B cell (primary cell): ENCODE results near the gene TTLL5. TPM values are rescaled to one million over a fixed set of nuclear protein-coding genes. Genes with fewer than 3 reads are reported as not detected.

ENCODE experiments used
- ATAC-seq: fragments of 200-7000 bp; cut with Tn5 transposase; one replicate; pipeline ENCODE4 v1.10.0; 2021; ENCODE audit warnings: low read depth, mild to moderate bottlenecking, moderate number of reproducible peaks, moderate library complexity
- CTCF ChIA-PET: fragments of 350-600 bp; sonication (Branson Sonifier 250); formaldehyde crosslinking; loops from one replicate; lab custom pipeline; 2021; ENCODE audit warnings: antibody characterized with exemption, inconsistent platforms; lab: Charles Lee
- POLR2A ChIA-PET: fragments of 350-600 bp; sonication (Branson Sonifier 250); formaldehyde crosslinking; loops from one replicate; lab custom pipeline; 2021; ENCODE audit warnings: antibody characterized with exemption; lab: Charles Lee
- DNase-seq: peaks from one replicate; pipeline ENCODE4 v3.0.0; 2013
- H2AFZ ChIP-seq: 2 replicates; pipeline ENCODE4 v1.6.1; 2012; ENCODE audit warnings: mild to moderate bottlenecking, low read depth, low read length; ENCODE audit not compliant: insufficient read depth, poor library complexity, severe bottlenecking
- H3K27ac ChIP-seq, 2 donors: 1 replicate in 1 of 2; 2 replicates in 1 of 2; pipeline ENCODE4 v1.5.1; 2012 to 2013; ENCODE audit warnings: low read length in 2 of 2, mild to moderate bottlenecking in 2 of 2, moderate library complexity in 1 of 2
- H3K27me3 ChIP-seq, 4 experiments: fragments of 200-600 bp in 1 of 4; sonication (generic) in 1 of 4; replicated peaks in 1 of 4; 1 replicate in 2 of 4; 2 replicates in 2 of 4; pipeline versions ENCODE4 v1.6.1 to v1.7.0; 2013 to 2016; ENCODE audit warnings: low read length in 3 of 4, mild to moderate bottlenecking in 2 of 4, mixed read lengths in 1 of 4, moderate library complexity in 1 of 4; ENCODE audit not compliant: insufficient read depth in 4 of 4, control insufficient read depth in 3 of 4; ENCODE audit errors: control extremely low read depth in 1 of 4
- H3K36me3 ChIP-seq, 2 experiments: replicated peaks in 1 of 2; 1 replicate in 1 of 2; 2 replicates in 1 of 2; pipeline versions ENCODE4 v1.6.1 to v1.7.1; 2013; ENCODE audit warnings: low read length in 1 of 2; ENCODE audit not compliant: insufficient read depth in 2 of 2, control insufficient read depth in 1 of 2; ENCODE audit errors: control extremely low read depth in 1 of 2, extremely low read depth in 1 of 2
- H3K4me1 ChIP-seq, 2 donors: fragments of 200-600 bp in 1 of 2; sonication (generic) in 1 of 2; 1 replicate in 1 of 2; 2 replicates in 1 of 2; pipeline versions ENCODE4 v1.5.1 to v1.6.1; 2013 to 2017; ENCODE audit warnings: low read length in 2 of 2; ENCODE audit not compliant: control insufficient read depth in 2 of 2, insufficient read depth in 2 of 2
- H3K4me2 ChIP-seq: replicated peaks from 2 replicates; pipeline ENCODE3; 2012; ENCODE audit warnings: mild to moderate bottlenecking, low read depth, low read length; ENCODE audit not compliant: poor library complexity, severe bottlenecking
- H3K4me3 ChIP-seq, 5 experiments: fragments of 200-600 bp in 1 of 5; sonication (generic) in 1 of 5; 1 replicate in 3 of 5; 2 replicates in 2 of 5; pipeline versions ENCODE4 v1.5.1 to v1.7.0; 2011 to 2016; ENCODE audit warnings: low read length in 4 of 5, mild to moderate bottlenecking in 4 of 5, low read depth in 2 of 5, control low read depth in 1 of 5, moderate library complexity in 1 of 5; ENCODE audit not compliant: insufficient read depth in 1 of 5; ENCODE audit errors: control extremely low read depth in 1 of 5, extremely low read depth in 1 of 5
- H3K79me2 ChIP-seq: fragments of 200-600 bp; sonication (generic); one replicate; pipeline ENCODE4 v1.6.0; 2016; ENCODE audit warnings: low read length; ENCODE audit not compliant: control insufficient read depth, insufficient read depth
- H3K9ac ChIP-seq: fragments of 200-600 bp; sonication (generic); 2 replicates; pipeline ENCODE4 v1.6.1; 2017; ENCODE audit warnings: mild to moderate bottlenecking, low read length, moderate library complexity
- H3K9me3 ChIP-seq, 3 donors: one replicate each; pipeline versions ENCODE4 v1.6.1 to v1.7.1; 2013; ENCODE audit warnings: low read length in 2 of 3; ENCODE audit not compliant: control insufficient read depth in 2 of 3, insufficient read depth in 1 of 3; ENCODE audit errors: control extremely low read depth in 1 of 3
- H4K20me1 ChIP-seq: 2 replicates; pipeline ENCODE4 v1.6.0; 2012; ENCODE audit warnings: mild to moderate bottlenecking, low read length; ENCODE audit not compliant: insufficient read depth, control insufficient read depth, poor library complexity, severe bottlenecking
- H3K27ac Mint-ChIP-seq: one replicate; pipeline ENCODE4 v1.8.0; 2021; ENCODE audit warnings: mixed read lengths
- H3K27me3 Mint-ChIP-seq: one replicate; pipeline ENCODE4 v1.8.0; 2021; ENCODE audit warnings: mixed read lengths
- H3K4me1 Mint-ChIP-seq: one replicate; pipeline ENCODE4 v1.8.0; 2021; ENCODE audit warnings: mixed read lengths
- H3K4me3 Mint-ChIP-seq: one replicate; pipeline ENCODE4 v1.8.0; 2021; ENCODE audit warnings: mixed read lengths
- H3K9me3 Mint-ChIP-seq: one replicate; pipeline ENCODE4 v1.8.0; 2022; ENCODE audit warnings: mixed read lengths; ENCODE audit not compliant: insufficient read depth
- CTCF ChIP-seq: fragments of 200-600 bp; IDR thresholded peaks from one replicate; pipeline ENCODE4 v1.8.0; 2022; ENCODE audit warnings: antibody characterized with exemption, mild to moderate bottlenecking
- EZH2 ChIP-seq: IDR thresholded peaks from 2 replicates; pipeline ENCODE4 v1.6.1; 2012; ENCODE audit warnings: borderline replicate concordance, low read depth, mild to moderate bottlenecking, moderate library complexity, low read length; ENCODE audit not compliant: insufficient read depth, poor library complexity, severe bottlenecking
- WGBS: methylation state at CpG from one replicate; pipeline ENCODE4 v1.1.5; 2013; ENCODE audit warnings: missing lambda C conversion rate; ENCODE audit not compliant: insufficient coverage; 5-methylcytosine and 5-hydroxymethylcytosine counted together
- intact Hi-C: fragments of 100-400 bp; cut with micrococcal nuclease; formaldehyde crosslinking; loops from one replicate; pipeline ENCODE4 v1.10.0; 2022
- polyA plus RNA-seq: library from polyadenylated mRNA; depleted of rRNA; stranded (reverse); fragments of >200 nt; gene quantifications from 2 replicates; pipeline ENCODE4 v1.2.3, GENCODE V29; 2012
- total RNA-seq, 2 donors: library from RNA; stranded (reverse); fragments of 120-200 nt in 1 of 2; gene quantifications; 1 replicate in 1 of 2; 2 replicates in 1 of 2; pipeline versions ENCODE4 v1.2.3 to v1.2.4, GENCODE V29; 2013 to 2022

Gene TTLL5
- total and polyA plus RNA-seq, 2 donors (not counting 1 experiment from before 2014, with no cell fraction given) = 10.9 to 50.9 TPM

DNA sequence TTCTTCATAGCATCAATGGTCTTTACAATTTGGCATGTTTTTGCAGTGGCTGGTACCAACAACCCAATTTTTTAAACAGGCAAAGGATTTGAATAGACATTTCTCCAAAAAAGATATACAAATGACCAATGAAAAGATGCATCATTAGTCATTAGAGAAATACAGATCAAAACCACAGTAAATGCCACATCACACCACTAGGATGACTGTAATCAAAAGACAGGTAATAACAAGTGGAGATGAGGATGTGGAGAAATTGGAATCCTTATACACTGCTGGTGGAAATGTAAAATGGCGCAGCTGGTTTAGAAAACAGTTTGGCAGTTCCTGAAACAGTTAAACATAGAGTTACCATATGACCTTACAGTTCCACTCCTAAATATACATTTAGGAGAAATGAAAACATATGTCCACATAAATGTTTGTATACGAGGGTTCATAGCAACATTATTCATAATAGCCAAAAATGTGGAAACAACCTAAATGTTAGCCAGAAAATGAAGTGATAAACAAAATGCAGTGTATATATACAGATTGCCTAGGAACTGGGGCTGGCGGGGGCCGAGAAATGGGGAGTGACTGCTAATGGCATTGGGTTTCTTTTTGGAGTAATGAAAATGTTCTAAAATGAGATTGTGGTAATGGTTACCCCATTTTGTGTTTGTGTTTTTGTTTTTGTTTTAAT is 265.5 kb downstream of the TTLL5 start:
- H3K79me2 ChIP-seq = no peaks in the 10 kb centered on the region
- ChIA-PET CTCF (no interaction called here), POLR2A (no interaction called here)
- ATAC-seq (no peak), DNase-seq (no peak)
- no peak overlapping the region for H2AFZ ChIP-seq
- no peak overlapping the region for H3K4me3 Mint-ChIP-seq
- no peak overlapping the region for H3K4me3 ChIP-seq
- no peaks in the 10 kb centered on the region for H4K20me1 ChIP-seq
- no peak overlapping the region for H3K4me2 ChIP-seq
- intact Hi-C loops = no loop called here
- no peaks in the 10 kb centered on the region for H3K9me3 Mint-ChIP-seq
- H3K27me3 Mint-ChIP-seq = no peaks in the 10 kb centered on the region
- no peak for TF ChIP-seq CTCF
- no peak for TF ChIP-seq EZH2
- no peak overlapping the region for H3K27ac Mint-ChIP-seq
- no peaks in the 10 kb centered on the region for H3K27me3 ChIP-seq
- H3K9me3 ChIP-seq = no peaks in the 10 kb centered on the region
- no peak overlapping the region for H3K9ac ChIP-seq
- no peaks in the 10 kb centered on the region for H3K36me3 ChIP-seq
- no peaks in the 10 kb centered on the region for H3K4me1 ChIP-seq
- H3K27ac ChIP-seq = no peak overlapping the region
- 100% methylated on average over 2 of the region's 4 CpGs for WGBS
- H3K4me1 Mint-ChIP-seq = no peaks in the 10 kb centered on the region

DNA sequence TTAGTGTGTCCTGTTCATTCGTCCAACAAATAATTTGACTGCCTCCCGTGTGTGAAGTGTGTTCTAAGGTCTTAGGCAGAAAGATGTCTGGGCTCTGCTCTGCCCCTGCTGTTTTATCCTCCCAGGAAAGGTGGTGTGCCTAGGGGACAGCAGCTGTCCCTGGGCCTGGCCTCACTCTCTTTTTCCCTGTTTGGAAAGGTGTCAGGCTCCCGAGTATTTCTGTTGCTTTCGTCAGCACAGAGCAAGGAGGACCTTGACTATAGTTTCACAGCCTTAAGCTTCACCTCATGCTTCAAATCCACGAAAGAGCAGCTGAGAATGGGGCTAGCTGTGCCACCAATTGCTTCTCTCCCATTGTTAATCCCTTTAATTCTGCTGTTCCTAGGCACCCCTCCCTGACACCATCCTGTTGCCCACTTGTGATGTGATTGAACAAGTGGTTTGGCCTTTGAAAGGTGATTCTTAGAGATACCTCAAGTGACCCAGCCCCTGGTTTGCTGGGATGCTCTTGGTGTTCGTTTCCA is 266.6 kb downstream of the TTLL5 start:
- Histone ChIP-seq H3K4me2 (no peak overlapping the region), H2AFZ (no peak overlapping the region), H3K9ac (no peak overlapping the region), H3K27me3 (no peaks in the 10 kb centered on the region), H3K4me3 (no peak overlapping the region), H3K36me3 (no peaks in the 10 kb centered on the region), H4K20me1 (no peaks in the 10 kb centered on the region), H3K4me1 (no peaks in the 10 kb centered on the region), H3K27ac (no peak overlapping the region), H3K79me2 (no peaks in the 10 kb centered on the region), H3K9me3 (no peaks in the 10 kb centered on the region)
- ATAC-seq (no peak), DNase-seq (no peak)
- 80% methylated on average over 6 of the region's 6 CpGs for WGBS
- no peak overlapping the region for H3K27ac Mint-ChIP-seq
- intact Hi-C loops = no loop called here
- ChIA-PET CTCF (no interaction called here), POLR2A (no interaction called here)
- H3K9me3 Mint-ChIP-seq = no peaks in the 10 kb centered on the region
- H3K4me3 Mint-ChIP-seq = no peak overlapping the region
- H3K27me3 Mint-ChIP-seq = no peaks in the 10 kb centered on the region
- H3K4me1 Mint-ChIP-seq = no peaks in the 10 kb centered on the region
- no peak for TF ChIP-seq CTCF
- no peak for TF ChIP-seq EZH2
